GM11168 (cell line): Measurements from ENCODE around the gene TMEM203.
"Not testable (repeated sequence)": the region's sequence is repeated elsewhere in the genome, so short reads cannot be mapped to it uniquely, and the experiment has no call there.

ENCODE experiments used
- in situ Hi-C: fragments of 300-500 bp; cut with MboI; formaldehyde crosslinking; loops from one replicate; pipeline ENCODE4 v1.12.0; 2022; ENCODE audit warnings: low sequenced_read_pairs; ENCODE audit not compliant: unreplicated experiment

The TMEM203 gene, protein sequence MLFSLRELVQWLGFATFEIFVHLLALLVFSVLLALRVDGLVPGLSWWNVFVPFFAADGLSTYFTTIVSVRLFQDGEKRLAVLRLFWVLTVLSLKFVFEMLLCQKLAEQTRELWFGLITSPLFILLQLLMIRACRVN

DNA sequence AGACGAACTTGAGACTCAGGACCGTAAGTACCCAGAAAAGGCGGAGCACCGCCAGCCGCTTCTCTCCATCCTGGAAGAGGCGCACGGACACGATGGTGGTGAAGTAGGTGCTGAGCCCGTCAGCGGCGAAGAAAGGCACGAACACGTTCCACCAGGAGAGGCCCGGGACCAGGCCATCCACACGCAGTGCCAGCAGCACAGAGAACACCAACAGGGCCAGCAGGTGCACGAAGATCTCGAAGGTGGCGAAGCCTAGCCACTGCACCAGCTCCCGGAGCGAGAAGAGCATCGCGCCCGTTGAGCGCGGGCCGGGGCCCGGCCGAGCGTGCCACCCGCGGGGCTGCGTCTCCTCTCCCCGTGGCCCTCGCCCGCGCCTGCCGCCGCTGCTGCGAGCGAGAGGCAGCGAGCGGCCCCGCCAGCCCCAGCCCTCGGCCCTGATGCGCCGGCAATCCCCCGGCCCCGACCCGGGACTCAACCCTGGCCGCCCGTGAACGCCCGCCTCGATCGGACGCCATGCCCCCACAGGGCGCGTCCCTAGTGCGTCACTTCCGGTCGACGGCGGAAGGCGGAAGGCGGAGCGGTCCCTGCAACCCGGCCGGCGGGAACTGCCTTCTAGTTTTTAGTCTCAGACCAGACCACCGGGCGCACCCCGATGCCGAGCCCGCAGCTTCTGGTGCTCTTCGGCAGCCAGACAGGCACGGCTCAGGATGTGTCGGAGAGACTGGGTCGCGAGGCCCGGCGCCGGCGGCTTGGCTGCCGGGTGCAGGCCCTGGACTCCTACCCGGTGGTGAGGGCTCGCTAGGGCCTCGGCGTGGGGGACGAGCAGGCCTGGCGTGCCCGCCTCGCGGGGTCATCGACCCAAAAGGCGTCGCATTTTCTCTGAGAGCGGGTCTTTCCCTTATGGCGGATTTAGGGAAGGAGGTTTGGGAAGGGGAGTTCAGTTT lies at the start of gene TMEM203, which contains the start of gene NDOR1:
Gene TMEM203, minus strand, starts transcription at position 523 of the 944 bp plus-strand sequence. Its CDS starts 234 bp downstream, at position 289.
Gene NDOR1, plus strand, starts transcription at position 575 of the 944 bp plus-strand sequence. Its CDS starts 78 bp downstream, at position 653.
- in situ Hi-C loops = no loop called here

DNA sequence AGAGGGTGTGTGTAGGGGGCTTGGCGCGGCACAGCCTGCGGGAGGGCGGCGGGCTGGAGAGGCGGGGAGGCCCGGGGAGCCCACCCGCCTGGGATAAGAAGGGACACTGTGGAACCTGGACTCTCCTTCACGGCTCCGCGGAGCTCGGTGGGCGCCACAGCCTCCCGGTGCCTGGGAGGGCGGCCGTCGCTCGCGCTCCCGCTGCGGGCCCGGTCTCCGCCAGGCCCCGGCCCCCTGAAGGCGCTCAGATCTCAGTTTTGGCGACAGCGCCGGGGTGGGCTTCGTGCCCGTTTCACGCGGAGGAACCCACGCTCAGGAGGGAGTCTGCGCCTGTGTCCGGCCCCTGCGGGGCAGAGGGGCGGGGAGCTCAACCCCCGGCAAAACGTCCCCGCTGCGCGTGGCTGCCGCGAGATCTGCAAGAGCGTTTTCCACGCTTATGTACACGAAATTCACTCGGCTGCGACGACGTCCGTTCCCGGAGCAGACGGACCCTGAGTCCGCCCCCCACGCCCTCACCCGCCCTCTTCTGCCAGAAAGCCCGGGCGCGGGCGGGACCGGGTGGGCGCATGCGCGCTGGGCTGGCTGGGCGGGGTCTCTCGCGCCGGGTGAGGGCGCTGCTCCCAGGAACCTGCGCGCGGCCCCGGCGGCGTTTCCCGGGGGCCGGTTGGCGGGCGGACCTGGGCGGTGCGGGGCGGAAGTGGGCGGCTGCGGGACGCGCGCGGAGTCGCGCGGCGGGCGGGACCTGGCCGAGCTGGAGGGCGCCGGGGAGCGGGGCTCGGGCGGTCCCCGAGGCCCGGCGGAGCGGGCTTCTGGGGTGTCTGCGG lies 49.4 kb upstream of the TMEM203 start, which contains the start of gene NELFB:
Gene NELFB, plus strand, starts transcription at position 704 of the 824 bp plus-strand sequence.
- in situ Hi-C loops = no loop called here

DNA sequence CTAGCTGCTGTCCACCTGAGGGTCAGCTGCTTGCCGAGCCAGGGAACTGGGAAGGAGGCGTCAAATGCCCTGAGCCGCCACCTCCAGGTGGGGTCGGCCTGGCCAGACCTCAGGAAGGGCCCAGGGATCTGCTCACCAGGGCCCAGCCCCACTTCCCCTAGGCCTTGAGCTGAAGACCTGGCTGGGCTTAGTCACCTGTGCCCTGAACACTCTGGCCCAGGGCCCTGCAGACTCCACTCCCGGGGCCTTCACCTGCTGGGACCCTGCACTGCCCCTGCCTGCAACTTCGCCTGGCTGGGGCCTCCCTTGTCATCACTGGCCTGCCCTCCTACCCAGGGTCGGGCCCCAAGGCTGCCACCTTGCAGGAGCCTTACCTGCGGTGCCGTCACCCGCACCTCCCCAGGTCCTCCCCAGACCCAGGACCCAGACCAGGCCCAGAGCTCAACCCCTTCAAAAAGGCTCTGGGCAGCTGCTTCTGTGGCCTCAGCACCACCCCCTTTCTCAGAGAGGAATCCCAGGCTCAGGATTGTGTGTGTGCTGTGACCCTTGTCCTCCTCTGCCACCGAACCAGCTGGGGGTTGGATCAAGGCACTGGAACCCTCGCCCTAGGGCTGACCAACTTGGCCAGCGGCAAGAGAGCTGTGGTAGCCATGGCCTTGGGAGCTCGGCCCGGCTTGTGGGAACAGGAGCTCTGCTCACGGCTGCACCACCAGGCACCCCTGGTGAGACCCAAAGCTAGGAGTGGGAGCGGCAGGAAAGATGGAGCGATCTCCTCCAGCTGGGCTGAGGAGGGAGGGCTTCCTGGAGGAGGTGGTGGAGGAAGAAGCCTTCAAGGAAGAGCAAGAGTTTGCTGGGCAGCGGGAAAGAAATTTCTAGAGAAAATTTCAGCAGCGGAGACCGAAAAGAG lies 48.5 kb upstream of the TMEM203 start:
- in situ Hi-C loops = no loop called here

DNA sequence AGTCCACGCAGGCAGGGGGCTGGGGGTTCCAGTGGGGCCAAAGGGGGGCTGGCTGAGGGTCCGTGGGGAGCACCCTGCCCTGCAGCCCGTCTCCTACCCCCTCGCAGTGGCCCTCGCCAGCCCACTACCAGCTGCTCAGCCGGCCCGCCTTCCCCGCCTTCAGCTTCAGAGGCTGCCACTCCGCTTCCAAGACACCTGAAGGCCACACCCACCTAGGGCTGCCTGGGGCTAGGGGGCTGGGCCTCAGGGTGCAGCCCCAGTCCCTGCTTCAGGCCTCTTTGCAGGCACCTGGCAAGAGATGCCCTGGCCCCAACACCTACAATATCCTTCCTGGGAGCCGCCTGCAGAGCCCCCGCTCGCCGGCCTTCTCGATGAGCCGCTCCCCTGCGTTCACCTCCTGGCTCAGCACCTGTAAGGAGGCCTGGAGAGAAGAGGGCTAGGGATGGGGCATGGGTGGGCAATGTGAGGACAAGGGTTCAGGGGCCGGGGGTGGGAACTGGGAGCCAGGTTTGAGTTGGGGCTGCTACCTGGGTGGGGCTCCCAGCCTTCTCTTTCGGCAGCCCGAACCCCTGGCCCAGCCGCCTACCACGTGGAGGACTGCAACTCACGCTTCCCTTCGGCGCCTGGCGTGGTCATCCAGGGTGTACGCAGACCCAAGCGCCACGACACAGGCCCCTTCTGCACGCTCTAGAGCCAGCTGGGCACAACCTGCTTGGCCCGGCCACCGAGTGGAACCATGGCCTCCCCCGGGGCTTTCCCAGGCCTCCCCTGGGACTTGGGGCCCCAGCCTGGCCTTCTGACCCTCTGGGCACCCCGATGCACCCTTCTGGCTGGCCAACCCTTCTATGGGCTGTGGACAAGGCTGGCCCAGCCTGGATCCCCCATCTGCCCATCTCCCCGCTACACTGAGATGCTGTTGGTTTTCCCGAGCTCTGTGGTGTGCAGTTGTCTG lies 47.4 kb upstream of the TMEM203 start:
- in situ Hi-C loops = no loop called here

DNA sequence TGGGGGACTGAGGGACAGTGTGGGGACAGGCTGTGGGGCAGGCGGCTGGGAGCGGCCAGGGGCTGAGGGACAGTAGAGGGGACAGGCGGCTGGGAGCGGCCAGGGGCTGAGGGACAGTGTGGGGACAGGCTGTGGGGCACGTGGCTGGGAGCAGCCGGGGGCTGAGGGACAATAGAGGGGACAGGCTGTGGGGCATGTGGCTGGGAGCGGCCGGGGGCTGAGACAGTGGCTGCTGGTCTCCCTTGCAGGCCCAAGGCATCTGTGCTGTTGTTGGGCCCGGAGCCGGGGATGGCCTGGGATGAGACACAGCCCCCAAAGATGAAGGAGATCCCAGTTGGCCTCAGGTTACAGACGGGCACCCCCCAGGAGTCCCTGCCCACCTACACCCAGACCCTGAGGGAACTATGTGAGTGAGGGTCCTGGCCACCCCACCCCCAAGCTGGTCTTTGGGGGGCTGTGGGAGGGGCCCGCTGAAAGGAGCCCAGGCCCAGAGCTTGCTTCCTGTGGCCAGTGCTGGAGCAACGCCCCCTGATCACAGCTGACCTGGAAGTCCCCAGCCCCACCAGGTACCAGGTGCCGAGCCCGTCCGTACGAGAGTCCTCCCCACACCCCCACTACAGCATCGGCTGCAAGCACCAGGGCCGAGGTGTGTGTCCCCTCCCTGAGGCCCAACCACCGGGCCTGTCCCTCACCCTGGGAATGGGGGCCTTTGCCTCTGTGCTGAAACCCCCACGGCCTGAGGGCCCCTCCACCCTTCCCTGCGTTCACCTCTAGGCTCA lies 46.2 kb upstream of the TMEM203 start:
- in situ Hi-C loops = no loop called here

DNA sequence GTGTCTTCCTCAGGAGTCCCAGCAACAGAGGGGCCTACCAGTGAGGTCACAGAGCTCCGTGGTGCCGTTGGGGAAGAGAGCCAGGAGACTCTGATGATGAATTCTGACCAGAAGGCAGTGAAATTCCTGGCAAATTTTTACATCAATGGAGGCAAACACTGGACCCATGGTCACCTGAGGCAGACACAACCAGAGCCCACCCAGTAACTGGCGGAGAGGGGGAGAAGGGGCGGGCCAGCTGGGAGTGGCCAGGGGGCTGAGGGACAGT lies 45.7 kb upstream of the TMEM203 start, which contains the start of gene STPG3:
Gene STPG3, plus strand, starts transcription at position 93 of the 268 bp plus-strand sequence. Its CDS starts 1 bp downstream, at position 94.
- in situ Hi-C loops = no loop called here

DNA sequence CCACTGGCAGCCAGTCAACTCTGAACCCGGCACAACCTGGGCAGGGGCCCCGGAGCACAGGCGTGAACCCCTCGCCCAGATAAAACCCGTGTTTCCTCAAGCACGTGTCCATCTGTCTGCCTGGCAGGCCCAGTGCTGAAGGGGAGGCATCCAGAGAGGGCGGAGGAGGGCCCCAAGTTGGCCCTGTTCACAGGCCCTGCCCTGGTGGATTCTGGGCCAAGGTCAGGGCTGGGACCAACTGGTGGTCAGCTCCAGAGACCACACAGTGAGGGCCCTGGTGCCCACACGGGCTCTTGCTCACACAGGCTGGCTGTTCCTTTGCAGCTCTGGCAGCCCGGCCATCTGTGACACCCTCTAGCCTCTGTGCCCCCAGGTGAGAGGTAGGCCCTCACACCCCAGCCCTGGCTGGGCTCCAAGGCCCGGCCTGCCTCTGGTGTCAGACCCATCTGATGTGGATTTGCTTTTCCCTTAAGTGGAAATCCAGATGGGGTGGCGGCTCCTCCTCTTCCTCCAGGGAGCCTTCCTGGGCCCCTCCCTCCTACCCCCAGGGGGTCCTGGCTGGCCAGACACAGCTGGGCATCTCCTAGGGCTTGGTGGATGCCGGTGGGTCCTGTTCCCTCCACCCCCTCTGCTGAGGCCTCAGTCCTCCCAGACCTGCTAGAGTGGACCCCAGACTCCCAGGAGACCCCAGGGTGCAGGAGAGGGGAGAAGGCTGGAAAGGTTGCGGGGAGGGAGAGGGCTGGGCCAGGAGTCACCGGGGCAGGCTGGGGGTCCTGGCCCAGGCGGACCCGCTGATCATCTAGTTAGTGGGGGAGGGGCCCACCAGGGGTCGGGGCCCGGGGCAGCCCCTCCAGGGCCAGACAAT lies 45.1 kb upstream of the TMEM203 start:
- in situ Hi-C loops = no loop called here

DNA sequence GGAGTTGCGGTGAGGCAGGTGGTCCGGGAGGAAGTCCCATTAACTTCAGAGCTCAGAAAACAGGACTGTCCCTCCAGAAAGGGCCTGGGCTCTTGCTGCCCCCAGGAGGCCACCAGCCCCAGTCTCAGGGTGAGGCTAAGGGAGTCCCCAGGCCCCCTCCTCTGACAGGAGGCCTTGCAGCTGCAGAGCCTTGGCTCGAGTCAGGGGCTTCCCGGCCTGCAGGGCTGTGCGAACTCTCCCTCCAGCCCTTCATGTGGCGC lies 42.4 kb upstream of the TMEM203 start:
- in situ Hi-C loops = no loop called here

DNA sequence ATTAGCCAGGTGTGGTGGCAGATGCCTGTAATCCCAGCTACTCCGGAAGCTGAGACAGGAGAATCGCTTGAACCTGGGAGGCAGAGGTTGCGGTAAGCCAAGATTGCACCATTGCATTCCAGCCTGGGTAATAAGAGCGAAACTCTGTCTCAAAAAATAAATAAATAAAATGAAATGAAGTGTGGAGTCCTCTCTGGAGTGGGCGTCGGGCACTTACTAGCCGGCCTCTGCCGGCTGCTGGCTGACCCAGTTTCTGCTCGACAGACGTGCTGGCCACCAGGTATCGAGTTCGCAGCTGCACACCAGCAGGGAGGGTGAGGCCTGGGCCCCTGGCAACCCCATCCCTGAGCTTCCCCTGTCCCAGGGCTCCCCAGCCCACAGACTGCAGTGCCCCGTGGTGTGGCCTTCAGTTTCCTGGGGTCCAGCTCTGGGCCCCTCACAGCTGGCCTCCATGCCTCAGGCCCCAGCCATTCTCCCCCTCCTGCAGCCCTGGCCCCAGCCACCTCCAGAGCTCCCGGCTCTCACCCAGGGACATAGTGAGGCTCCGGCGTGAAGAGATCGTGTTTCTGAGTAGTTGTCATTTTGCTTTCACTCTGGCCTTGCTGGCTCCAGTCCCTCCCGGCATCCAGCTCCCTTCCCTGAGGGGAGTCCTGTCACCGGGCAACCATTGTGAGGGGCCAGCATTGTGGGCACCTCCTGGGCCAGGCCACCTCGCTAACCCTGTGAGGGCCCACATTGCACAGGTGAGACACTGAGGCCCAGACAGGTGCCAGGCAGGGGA lies 41.9 kb upstream of the TMEM203 start:
- in situ Hi-C loops = no loop called here

DNA sequence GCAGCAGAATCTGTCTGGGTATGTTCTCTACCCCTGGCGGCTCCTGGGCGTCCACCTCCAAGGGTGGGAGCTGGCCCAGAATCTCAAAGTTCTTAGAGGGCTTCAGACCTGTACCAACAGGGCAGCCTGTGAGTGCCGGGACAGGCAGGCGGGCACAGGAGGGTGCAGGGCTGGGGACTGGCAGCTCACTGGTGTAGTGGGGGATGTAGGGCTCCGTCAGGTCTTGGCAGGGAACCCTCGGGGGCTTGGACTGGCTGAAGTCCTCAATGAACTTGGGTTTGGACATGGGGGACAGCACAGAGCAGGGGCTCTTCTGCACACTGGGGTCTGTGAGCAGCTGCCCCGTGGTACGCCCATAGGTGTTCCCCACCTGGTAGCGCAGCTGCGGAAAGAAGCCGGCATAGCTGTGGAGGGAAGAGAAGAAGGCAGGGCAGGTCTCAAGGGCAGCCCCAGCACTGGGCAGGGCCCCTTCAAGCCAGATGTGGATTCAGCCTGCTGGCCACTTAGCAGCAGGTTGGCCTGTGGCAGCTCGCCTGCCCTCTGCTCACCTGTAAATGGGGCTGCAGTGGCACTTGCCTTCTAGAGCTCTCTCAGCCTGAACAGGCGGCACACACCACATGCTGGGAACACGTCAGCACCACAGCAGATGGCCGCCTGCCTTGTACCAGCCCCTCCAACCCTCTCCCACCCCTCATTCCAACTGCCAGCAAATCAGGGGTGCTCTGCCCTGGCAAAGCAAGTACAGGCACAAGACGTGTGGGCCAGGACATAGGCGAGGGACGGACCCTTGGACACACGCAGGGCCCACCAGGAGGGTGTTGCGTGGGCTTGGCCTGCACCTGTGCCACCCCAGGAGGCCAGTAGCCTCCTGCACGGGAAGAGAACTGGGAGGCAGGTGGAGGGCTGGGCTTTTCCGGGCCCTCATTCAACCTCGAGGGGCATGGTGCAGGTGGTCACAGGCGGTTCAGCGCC lies 40.3 kb upstream of the TMEM203 start:
- in situ Hi-C loops = no loop called here

DNA sequence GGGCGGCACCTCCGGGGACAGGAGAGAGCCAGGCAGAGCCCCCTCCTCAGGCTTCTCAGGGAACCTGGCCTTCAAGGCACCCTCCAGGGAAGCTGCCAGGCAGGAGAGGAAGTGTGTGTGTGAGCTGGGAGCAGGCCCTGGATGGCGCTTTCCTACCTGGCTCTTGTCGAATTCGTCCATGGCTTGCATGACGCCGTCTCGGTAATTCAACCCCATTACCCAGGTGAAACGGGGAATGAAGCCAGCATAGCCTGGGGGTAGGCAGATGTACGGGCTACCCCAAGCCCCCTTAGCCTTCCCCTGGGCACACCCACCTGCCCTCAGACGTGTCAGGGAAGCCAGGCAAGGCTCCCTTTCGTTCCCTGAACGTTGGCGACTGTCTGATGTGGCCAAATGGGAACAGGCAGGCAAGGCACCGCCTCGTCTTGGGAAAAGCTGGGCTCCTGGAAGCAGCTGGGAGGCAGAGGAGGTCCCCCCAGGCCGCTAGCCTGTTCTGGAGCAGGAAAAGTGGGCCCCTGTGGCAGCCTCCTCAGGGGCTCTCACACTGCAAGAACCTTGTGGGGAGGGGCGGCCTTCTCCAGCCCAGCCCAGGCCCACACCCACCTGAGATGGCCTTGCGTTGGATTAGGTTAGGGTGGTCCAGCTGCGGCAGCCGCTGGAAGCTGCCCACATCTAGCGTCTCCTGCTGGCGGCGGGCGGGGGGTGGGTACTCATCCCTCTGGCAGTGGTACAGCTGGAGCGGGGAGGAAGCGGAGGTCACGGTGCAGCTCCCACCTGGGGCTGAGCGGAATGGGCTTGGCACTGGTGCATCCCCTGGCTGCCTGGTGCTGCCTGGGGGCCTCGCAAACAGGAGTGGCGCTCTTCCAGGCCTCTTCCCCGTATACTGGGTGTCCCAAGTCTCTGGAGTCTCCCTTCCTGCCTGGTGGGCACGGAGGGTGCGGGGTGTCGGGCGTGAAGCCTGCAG lies 39.3 kb upstream of the TMEM203 start:
- in situ Hi-C loops = no loop called here

DNA sequence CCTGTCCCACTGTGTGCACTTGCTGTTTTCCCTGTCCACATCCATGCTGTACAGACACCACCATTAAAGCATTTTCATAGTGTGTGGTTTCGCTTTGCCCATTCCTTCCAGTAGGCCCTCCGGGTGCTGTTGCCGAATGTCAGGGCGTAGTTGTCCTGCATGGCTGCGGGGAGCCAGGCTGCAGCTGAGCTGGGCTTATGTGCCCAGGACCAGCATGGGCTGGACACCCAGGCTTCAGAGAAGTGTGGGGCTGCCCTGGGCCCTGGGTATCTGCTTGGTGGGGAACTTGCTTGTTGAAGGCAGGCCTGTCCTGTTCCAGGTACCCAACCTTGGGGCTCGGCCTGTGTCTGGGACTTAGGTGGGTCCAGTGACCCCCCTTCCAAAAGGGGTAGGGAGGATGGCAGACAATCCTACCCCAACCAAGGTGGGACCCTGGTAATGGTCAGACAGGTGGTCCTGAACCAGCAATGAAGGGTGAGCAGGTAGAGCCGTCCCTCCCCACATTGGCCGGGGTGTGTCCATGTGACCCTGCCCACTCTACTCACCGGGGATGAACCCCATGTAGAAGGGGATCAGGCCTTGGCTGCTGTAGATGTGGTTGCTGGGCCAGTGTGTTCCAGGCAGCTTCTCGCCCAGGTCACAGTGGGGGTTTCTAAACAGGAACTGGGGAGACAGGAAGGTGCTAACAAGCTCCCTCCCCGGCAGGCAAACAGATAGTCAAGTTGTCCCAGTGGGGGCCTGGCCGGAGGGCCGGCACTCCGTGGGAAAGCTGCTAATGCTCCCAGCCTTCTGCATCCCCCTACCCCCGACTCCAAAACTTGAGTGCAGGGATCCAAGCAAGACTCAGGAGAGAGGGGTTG lies 38.4 kb upstream of the TMEM203 start:
- in situ Hi-C loops = no loop called here

DNA sequence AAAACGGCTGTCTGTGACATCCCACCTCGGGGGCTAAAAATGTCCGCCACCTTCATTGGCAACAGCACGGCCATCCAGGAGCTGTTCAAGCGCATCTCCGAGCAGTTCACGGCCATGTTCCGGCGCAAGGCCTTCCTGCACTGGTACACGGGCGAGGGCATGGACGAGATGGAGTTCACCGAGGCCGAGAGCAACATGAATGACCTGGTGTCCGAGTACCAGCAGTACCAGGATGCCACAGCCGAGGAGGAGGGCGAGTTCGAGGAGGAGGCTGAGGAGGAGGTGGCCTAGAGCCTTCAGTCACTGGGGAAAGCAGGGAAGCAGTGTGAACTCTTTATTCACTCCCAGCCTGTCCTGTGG lies 37.8 kb upstream of the TMEM203 start:
- in situ Hi-C loops = not testable (repeated sequence)
